GM23338 (cell line): Measurements from ENCODE around the gene TNS1. TPM values are rescaled to one million over a fixed set of nuclear protein-coding genes. Genes with fewer than 3 reads are reported as not detected.

Experiments used
- ATAC-seq: fragments of 200-7000 bp; cut with Tn5 transposase; 3 replicates; pipeline ENCODE4 v1.9.1; 2020
- DNase-seq: peaks from one replicate; pipeline ENCODE4 v3.0.0-alpha.2; 2015; ENCODE audit warnings: low spot score
- H2AFZ ChIP-seq: fragments of 200-600 bp; sonication (generic); 2 replicates; pipeline ENCODE4 v1.8.0; 2016; ENCODE audit warnings: antibody characterized with exemption, mild to moderate bottlenecking, moderate library complexity
- H3F3A ChIP-seq: fragments of 200-600 bp; sonication (generic); replicated peaks from 2 replicates; pipeline ENCODE4 v1.8.0; 2017; ENCODE audit warnings: antibody characterized with exemption, mixed run types, low read depth
- H3K27ac ChIP-seq: fragments of 200-600 bp; sonication (generic); 2 replicates; pipeline ENCODE4 v1.6.1; 2016; ENCODE audit warnings: low read depth
- H3K27me3 ChIP-seq: fragments of 200-600 bp; sonication (generic); 2 replicates; pipeline ENCODE4 v1.8.0; 2016; ENCODE audit warnings: mild to moderate bottlenecking, mixed run types, moderate library complexity; ENCODE audit not compliant: insufficient read depth
- H3K36me3 ChIP-seq: fragments of 200-600 bp; sonication (generic); 2 replicates; pipeline ENCODE4 v1.8.0; 2016; ENCODE audit warnings: mild to moderate bottlenecking; ENCODE audit not compliant: insufficient read depth
- H3K4me1 ChIP-seq: fragments of 200-600 bp; sonication (generic); 2 replicates; pipeline ENCODE4 v1.8.0; 2016; ENCODE audit warnings: mild to moderate bottlenecking, moderate library complexity; ENCODE audit not compliant: insufficient read depth
- H3K4me2 ChIP-seq: fragments of 200-600 bp; sonication (generic); 2 replicates; pipeline ENCODE4 v1.7.1; 2017; ENCODE audit warnings: mixed run types
- H3K4me3 ChIP-seq: fragments of 200-600 bp; sonication (generic); 2 replicates; pipeline ENCODE4 v1.6.1; 2016; ENCODE audit warnings: mixed run types
- H3K79me2 ChIP-seq: fragments of 200-600 bp; sonication (generic); replicated peaks from 2 replicates; pipeline ENCODE4 v1.8.0; 2017; ENCODE audit warnings: mild to moderate bottlenecking; ENCODE audit not compliant: insufficient read depth
- H3K9me2 ChIP-seq: fragments of 200-600 bp; sonication (generic); 2 replicates; pipeline ENCODE4 v1.8.0; 2017; ENCODE audit not compliant: insufficient read depth
- H4K20me1 ChIP-seq: fragments of 200-600 bp; sonication (generic); replicated peaks from 2 replicates; pipeline ENCODE4 v1.8.0; 2017; ENCODE audit warnings: mild to moderate bottlenecking; ENCODE audit not compliant: insufficient read depth
- H3K27ac Mint-ChIP-seq: 2 replicates; pipeline ENCODE4 v1.8.0; 2020; ENCODE audit warnings: inconsistent platforms, mild to moderate bottlenecking, moderate library complexity, mixed read lengths
- H3K27me3 Mint-ChIP-seq: 3 replicates; pipeline ENCODE4 v1.8.0; 2022; ENCODE audit warnings: low read depth, mild to moderate bottlenecking, moderate library complexity, mixed read lengths, inconsistent platforms; ENCODE audit not compliant: insufficient read depth, poor library complexity
- H3K36me3 Mint-ChIP-seq: 3 replicates; pipeline ENCODE4 v1.8.0; 2021; ENCODE audit warnings: low read depth, mild to moderate bottlenecking, inconsistent platforms, moderate library complexity, mixed read lengths
- H3K4me1 Mint-ChIP-seq: 3 replicates; pipeline ENCODE4 v1.8.0; 2020; ENCODE audit warnings: mild to moderate bottlenecking, inconsistent platforms, mixed read lengths
- H3K4me3 Mint-ChIP-seq: 3 replicates; pipeline ENCODE4 v1.8.0; 2021; ENCODE audit warnings: moderate library complexity, mild to moderate bottlenecking, inconsistent platforms, mixed read lengths
- H3K9me3 Mint-ChIP-seq: 3 replicates; pipeline ENCODE4 v1.8.0; 2020; ENCODE audit warnings: moderate library complexity, mild to moderate bottlenecking, inconsistent platforms, mixed read lengths
- EZH2phosphoT487 ChIP-seq: fragments of 200-600 bp; sonication (generic); IDR thresholded peaks from one replicate; pipeline ENCODE4 v1.8.1; 2018; ENCODE audit warnings: antibody characterized with exemption; ENCODE audit not compliant: unreplicated experiment
- JUNB ChIP-seq: IDR thresholded peaks from one replicate; pipeline ENCODE4 v1.6.1; 2016; ENCODE audit warnings: antibody characterized with exemption; ENCODE audit not compliant: unreplicated experiment
- NANOG ChIP-seq: IDR thresholded peaks from 2 replicates; pipeline ENCODE4 v1.6.1; 2016; ENCODE audit warnings: antibody characterized with exemption, borderline replicate concordance
- REST ChIP-seq: IDR thresholded peaks from one replicate; pipeline ENCODE4 v1.6.1; 2018; ENCODE audit warnings: antibody characterized with exemption; ENCODE audit not compliant: unreplicated experiment
- STAT1 ChIP-seq: IDR thresholded peaks from one replicate; pipeline ENCODE4 v1.6.1; 2016; ENCODE audit warnings: antibody characterized with exemption; ENCODE audit not compliant: unreplicated experiment
- ZNF114 ChIP-seq: fragments of 250-450 bp; sonication (Bioruptor Pico); IDR thresholded peaks from 2 replicates; pipeline ENCODE4 v1.5.0; 2020; ENCODE audit warnings: mild to moderate bottlenecking, moderate library complexity
- ZNF462 ChIP-seq: fragments of 250-450 bp; sonication (Bioruptor Pico); IDR thresholded peaks from 2 replicates; pipeline ENCODE4 v1.5.0; 2020; ENCODE audit warnings: mild to moderate bottlenecking, moderate library complexity
- polyA plus RNA-seq: library from polyadenylated mRNA; unstranded; fragments of >200 nt; fragmentation: Nextera tagmentation; extraction: Ambion mirVana; gene quantifications from 2 replicates; pipeline ENCODE4 v1.2.1, GENCODE V29; 2016
- total RNA-seq: library from RNA; depleted of rRNA; stranded (reverse); fragments of >200 nt; shearing (Covaris generic); gene quantifications from 2 replicates; pipeline ENCODE4 v1.2.3, GENCODE V29; 2014

The TNS1 gene
- total and polyA plus RNA-seq, 2 experiments from 2014 or later = 2.0 to 7.4 TPM

- H3K4me3 ChIP-seq = no peak overlapping the region
- H3K4me2 ChIP-seq = no peak overlapping the region
- H3K27me3 ChIP-seq = no peaks in the 10 kb centered on the region
- H3K36me3 Mint-ChIP-seq = no peaks in the 10 kb centered on the region
- no peak for DNase-seq
- H3K4me3 Mint-ChIP-seq = no peak overlapping the region
- no peak overlapping the region for H2AFZ ChIP-seq
- no peaks in the 10 kb centered on the region for H3K9me2 ChIP-seq
- TF ChIP-seq JUNB = no peak
- TF ChIP-seq EZH2phosphoT487 = no peak
- TF ChIP-seq NANOG = no peak
- no peak for TF ChIP-seq STAT1
- TF ChIP-seq REST = no peak
- TF ChIP-seq ZNF462 (CRISPR knock-in tag) = no peak
- no peak for TF ChIP-seq ZNF114 (CRISPR knock-in tag)
- no peaks in the 10 kb centered on the region for H3K36me3 ChIP-seq
- no peak overlapping the region for H3K27ac ChIP-seq
- H3K4me1 ChIP-seq = no peaks in the 10 kb centered on the region
- peaks cover 12% of the 10 kb centered on the region for H3K27me3 Mint-ChIP-seq
- H3K4me1 Mint-ChIP-seq = peaks cover 4% of the 10 kb centered on the region
- H3K9me3 Mint-ChIP-seq = no peaks in the 10 kb centered on the region
- no peak overlapping the region for H3K27ac Mint-ChIP-seq
- ATAC-seq = no peak
- no peaks in the 10 kb centered on the region for H3K79me2 ChIP-seq
- H3F3A ChIP-seq = no peaks in the 10 kb centered on the region
- H4K20me1 ChIP-seq = no peaks in the 10 kb centered on the region
These were observed 204.6 kb downstream of the TNS1 start for GRCh38 chr2:217798191-217798590.
